ENCODE results near the gene JARID2.

JARID2 gene

GRCh38 chr6:15513131-15513771 is 267.4 kb downstream of the JARID2 start:
- no peak for DNase-seq

- DNase-seq, result no peak
Measured at GRCh38 chr6:15513801-15514711, 268.2 kb downstream of the JARID2 start.

DNA sequence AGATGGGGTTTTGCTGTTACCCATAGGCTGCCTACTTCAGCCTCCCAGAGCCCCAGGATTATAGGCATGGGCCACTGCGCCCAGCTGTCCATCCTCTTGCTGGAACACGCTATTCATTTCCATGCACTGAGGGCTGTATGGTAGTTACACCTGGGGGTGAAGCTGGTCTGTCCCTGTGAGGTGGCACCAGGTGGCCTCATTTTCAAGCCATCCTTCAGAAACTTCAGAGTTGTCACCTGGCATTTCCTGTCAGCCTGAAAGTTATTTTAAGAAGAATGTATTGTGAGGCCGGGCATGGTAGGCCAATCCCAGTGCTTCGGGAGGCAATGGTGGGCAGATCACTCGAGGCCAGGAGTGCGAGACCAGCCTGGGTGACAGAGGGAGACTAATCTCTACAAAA is 269.4 kb downstream of the JARID2 start:
- DNase-seq, result no peak

GRCh38 chr6:15515660-15516375 is 269.9 kb downstream of the JARID2 start:
- no peak for DNase-seq

DNA sequence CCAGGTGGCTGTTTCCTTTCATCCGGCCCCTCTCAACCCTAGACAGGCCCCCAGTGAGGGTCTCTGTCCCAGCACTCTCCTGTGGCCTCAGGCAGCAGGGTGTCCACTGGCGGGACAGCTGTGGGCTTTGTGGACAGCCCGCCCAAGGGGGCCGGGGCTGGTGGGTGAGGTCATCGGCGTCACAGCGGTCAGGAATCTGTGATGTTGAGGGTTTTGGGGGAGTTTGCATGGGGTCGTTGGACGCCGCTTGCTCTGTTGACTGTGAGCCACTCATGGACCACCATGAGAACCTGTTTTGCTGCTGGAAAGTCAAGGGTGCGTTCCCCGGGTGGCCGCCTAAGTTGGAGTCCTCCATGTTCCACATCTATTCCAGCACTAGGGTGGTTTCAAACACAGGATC is 270.5 kb downstream of the JARID2 start:
- no peak for DNase-seq

DNA sequence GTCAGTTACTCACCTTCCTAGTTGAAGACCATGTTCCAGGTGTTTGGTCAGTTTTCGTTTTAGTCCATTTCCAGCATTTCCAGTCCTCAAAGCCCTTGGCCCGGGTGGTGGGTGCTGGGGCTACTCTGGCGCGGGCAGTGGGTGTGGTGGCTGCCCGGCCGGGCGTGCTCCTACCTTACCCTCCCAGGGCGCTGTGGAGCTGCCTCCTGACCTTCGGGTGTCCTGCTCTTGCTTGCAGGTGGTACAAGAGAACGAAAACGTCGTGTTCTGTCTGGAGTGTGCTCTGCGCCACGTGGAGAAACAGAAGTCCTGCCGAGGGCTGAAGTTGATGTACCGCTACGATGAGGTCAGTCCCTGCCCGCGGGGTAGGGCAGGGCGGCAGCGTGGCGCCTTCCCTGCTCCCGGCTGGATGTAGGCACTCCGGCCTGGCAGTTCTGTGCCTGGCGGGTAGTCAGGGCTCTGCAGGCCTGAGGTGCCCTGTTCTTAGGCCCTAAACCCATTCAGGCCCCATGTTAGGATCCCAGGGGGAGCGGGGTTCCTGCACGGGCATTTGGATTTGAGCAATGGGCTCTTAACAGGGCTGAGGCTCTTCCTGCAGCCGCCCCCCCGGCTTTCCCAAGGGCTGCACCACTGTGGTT is 271.2 kb downstream of the JARID2 start:
- DNase-seq, result no peak

- no peak for DNase-seq
Measured at GRCh38 chr6:15517600-15517999, 271.7 kb downstream of the JARID2 start.

GRCh38 chr6:15518057-15518456 is 272.2 kb downstream of the JARID2 start:
- no peak for DNase-seq

- no peak for DNase-seq
Measured at GRCh38 chr6:15518878-15519277, 273.0 kb downstream of the JARID2 start.

GRCh38 chr6:15519681-15520080 is 273.8 kb downstream of the JARID2 start:
- DNase-seq, result no peak

GRCh38 chr6:15520626-15521203 is 274.8 kb downstream of the JARID2 start:
- DNase-seq, result no peak

DNA sequence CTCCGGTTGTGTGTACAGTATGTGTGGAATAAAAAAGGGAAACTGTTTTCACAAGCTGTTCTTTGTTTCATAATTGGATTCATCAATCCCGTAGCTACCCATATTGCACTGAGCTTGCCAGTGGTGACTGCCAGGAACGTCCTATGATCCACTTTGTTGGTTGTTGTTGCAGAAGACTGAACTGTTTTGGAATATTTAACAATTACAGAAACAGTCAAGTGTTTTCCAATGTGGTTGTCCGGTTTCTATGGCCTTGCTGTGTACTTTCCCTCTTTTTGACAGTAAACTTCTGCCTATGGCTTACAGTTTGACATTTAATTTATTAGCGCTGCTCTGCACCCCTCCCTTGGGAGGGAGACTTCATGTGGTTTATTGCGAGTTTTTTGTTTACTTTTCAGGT is 275.7 kb downstream of the JARID2 start:
- DNase-seq, result no peak

DNA sequence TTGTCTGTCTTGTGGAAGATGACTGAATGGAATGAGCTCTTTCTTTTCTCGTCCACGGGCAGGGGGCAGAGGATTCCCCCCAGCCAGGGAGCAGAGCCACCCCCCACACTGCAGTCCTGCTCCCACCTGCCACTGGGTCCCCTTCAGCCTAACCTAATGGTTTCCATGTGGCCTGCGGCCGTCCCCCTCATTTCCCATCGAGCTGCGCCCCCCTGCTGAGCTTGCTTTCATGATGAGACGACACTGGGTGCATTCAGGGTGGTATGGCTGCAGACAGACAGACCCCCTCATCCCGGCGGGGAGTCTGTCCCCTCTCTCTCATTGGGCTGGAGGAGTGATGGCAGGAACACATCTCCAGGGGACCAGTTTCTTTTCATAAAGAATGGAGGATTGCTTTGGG is 276.2 kb downstream of the JARID2 start:
- DNase-seq, result no peak

DNA sequence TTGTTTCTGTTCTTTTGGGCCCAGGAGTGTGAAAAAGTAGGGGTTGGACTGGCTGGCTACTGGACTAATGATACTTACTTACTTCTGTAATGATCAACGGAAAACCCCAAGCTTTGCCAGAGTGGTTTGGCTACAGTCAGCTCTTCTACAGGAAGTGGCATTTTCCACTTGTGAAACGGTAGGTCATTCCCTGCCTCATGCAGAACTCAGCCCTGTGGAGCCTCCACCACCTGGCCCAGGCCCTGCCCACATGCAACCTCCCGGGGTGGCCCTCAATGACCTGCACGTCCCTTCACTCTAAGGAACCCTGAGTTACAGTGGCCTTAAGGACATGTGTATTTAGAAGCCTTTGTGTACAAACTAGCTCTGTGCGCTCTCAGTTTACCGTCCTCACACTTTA is 276.6 kb downstream of the JARID2 start:
- DNase-seq, result no peak

- DNase-seq, result no peak
Measured at GRCh38 chr6:15522856-15523529, 277.1 kb downstream of the JARID2 start.

GRCh38 chr6:15523679-15524630 is 278.1 kb downstream of the JARID2 start:
- DNase-seq, result no peak

DNA sequence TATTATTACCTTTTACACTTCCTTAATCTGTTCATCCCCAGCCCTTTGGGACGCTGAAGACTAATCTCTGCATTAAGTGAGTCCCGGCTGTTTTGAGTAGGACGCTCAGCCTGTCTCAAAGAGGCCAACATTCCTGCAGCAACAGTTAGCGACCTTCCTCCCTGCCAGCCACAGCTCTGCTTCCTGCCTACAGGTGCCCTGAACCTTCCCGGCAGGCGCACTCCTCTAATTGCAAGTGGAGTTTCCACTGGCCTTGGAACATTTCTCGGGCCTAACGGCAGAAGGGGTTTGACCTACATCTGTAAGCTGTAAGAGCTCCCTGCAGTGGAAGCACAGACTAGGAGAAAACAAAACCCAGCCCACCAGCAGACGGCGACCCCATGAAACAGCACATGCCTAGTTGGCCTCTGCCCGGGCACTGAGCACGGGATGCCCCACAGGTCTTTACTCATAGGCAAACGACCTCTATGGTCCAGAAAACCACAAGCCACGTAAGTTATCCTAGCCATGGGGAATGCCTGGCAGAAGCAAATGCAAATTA is 279.1 kb downstream of the JARID2 start:
- DNase-seq, result no peak

DNA sequence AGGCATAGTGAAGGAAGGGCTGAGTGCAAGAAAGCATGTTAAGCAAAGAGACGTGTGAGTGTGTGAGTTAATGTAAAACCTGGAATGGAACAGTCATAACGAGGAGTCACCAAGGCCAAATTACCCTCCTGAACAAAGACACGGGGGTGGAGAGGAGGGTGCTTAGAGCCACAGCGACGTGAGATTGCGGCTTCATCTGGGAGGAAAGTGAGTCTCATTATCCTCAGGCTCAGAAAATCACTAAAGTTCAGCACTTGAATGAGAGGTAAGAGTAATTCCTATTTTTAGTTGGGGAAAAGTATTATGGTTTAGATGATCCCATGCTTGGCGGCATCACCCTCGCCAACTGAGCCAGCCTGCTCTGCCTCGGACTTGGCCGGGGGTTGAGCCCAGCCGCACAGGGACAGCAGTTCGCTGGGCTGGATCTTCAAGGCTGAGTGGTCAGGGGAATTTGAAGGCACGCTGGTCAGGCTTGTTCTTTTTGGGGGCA is 280.4 kb downstream of the JARID2 start:
- DNase-seq, result no peak

DNA sequence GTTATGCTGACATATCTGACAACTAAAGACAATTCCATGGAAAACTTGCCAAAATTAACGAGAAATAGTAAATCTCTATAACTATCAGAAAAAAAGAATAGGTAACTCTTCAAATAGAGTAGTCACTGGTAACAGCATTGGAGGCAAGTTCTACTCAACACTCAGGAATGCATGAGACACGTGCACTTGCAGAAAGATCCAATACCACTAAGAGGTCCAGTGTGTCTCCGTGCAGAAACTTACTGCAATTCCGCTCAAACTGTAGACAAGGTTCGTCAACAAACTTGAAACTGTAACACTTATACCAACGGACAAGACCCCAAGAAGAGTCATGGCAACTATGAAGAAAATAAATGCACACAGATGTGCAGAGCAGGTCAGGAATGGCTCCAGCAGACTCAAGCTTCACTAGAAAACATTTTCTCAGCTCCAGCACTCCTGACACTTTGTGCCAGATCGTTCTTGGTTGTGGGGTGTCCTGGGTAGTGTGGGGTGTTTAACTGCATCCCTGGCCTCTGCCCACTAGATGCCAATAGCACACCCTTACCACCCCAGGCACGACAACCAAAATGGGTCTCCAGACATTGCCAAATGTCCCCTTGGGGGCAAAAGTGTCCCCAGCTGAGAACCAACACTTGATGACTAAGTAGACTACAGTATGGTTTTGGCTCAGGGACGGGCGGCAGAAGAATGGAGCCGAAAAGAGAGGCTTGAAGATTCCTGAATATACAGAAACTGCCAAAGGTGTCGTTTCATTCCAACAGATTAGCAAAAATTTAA is 282.2 kb downstream of the JARID2 start:
- DNase-seq, result no peak

GRCh38 chr6:15528870-15529269 is 283.0 kb downstream of the JARID2 start:
- no peak for DNase-seq

All from stimulated activated CD4-positive, alpha-beta T cell treated with anti-CD3 and anti-CD28 coated beads, Interleukin-15, amount 100 ng/mL, for 24 hours (primary cell).